Breast epithelium (tissue), 3 donors: ENCODE data around the gene HPS1.

Experiments used
- POLR2A ChIP-seq: fragments of 450-650 bp; IDR thresholded peaks from one replicate; pipeline ENCODE4 v1.6.1; 2016; ENCODE audit warnings: antibody characterized with exemption, mild to moderate bottlenecking, moderate library complexity
- POLR2AphosphoS5 ChIP-seq, 3 donors: sonication (generic); formaldehyde crosslinking; IDR thresholded peaks; one replicate each; pipeline ENCODE4 v1.6.1; 2017; ENCODE audit warnings: antibody characterized with exemption in 3 of 3
- TF ChIP-seq, protein P1 (sequence below), 3 donors: fragments of 450-650 bp; IDR thresholded peaks; one replicate each; pipeline ENCODE4 v1.5.1; 2016 to 2017; ENCODE audit warnings: antibody characterized with exemption in 3 of 3, mild to moderate bottlenecking in 3 of 3, moderate library complexity in 3 of 3

DNA sequence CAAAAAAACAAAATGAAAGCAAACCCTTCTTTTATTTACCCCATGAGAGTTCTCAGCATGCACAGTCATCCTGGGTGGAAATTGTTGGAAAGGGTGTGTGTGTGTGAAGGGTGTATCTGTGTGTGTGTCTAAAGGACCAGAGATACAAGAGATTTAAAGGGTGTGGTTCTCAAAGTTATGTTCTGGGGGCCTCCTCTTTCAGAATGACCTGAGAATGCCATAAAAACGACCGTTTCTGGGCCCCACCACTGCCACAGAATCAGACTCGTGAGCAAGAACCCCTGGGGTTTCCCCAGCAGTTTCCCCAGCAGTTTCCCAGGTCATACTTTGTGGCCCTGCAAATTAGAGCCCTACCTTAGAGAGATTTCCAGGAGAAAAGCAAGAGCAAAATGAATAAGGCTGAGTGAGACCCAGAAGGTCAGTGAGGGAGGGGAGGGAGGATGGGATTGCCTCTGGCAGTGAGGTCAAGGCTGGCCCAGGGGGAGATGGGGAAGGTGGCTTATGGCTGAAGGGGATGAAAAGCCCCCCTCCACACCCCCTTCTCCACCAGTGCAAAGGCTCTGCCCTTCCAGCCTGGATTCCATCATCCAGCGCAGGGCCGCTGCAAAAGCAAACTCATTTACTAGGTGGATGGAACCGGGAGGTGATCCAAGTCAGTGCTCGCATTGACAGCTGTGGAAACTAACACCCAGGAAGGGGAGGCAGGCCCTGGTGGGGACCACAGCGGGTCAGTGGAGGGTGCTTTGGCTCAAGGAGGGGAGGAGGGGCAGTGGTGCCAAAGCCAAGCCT, 42.0 kb downstream of the HPS1 start:
- TF ChIP-seq, protein P1, sequence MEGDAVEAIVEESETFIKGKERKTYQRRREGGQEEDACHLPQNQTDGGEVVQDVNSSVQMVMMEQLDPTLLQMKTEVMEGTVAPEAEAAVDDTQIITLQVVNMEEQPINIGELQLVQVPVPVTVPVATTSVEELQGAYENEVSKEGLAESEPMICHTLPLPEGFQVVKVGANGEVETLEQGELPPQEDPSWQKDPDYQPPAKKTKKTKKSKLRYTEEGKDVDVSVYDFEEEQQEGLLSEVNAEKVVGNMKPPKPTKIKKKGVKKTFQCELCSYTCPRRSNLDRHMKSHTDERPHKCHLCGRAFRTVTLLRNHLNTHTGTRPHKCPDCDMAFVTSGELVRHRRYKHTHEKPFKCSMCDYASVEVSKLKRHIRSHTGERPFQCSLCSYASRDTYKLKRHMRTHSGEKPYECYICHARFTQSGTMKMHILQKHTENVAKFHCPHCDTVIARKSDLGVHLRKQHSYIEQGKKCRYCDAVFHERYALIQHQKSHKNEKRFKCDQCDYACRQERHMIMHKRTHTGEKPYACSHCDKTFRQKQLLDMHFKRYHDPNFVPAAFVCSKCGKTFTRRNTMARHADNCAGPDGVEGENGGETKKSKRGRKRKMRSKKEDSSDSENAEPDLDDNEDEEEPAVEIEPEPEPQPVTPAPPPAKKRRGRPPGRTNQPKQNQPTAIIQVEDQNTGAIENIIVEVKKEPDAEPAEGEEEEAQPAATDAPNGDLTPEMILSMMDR (IDR thresholded peaks at IDR 0.05), result no peak
- TF ChIP-seq POLR2AphosphoS5 (IDR thresholded peaks at IDR 0.05) (no peak), POLR2A (no peak)
